D721Med (cell line): ENCODE results near the gene SLC1A2.

ENCODE experiments used
- DNase-seq: peaks from one replicate; pipeline ENCODE4 v3.0.0; 2011; ENCODE audit warnings: low spot score; ENCODE audit not compliant: insufficient read length
- FAIRE-seq: peaks from 2 replicates; lab custom pipeline; 2011; peaks lifted over from hg19 to GRCh38; lab: Jason Lieb, UNC
- TF ChIP-seq, protein P1 (sequence below): IDR thresholded peaks from 2 replicates; pipeline ENCODE4 v1.5.1; 2012; ENCODE audit warnings: mild to moderate bottlenecking, control low read depth; ENCODE audit not compliant: insufficient read depth; ENCODE audit errors: missing control alignments

Gene SLC1A2

DNA sequence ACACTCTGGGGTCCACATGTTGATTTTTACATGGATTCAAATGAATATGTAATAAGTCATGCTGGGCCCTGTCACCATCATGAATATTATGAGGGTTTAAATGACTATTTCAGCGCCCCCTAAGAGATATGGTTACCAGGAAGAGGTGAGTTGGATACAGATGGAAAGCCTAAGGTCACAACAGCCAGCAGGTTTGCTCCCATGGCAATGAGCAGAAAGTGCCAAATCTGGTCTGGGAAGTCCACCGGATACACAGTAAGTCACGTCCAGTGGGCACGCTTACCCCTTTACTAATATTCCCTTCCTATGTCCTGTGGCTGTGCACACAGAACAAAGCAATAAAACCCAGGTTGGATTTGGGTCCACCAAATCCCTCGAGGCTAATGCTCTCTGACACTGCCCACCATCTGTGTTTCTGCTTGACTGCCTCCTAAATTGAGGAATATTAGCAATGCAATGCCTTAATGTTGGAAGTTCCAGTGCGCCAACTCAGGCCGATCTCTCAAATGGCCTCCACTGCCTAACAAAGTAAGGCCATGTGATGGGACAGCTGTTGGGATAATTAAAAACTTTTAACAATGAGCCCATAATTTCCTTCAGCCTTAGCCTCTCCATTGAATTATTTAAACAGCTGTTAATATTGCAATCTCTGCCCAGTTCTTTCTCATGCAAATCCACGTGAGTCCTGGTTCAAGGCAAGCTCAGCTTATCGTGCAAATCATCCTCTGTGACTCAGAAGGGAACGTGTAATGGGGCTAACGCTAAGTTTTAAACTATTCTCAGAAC, 97.6 kb downstream of the SLC1A2 start:
- DNase-seq: no peak
- TF ChIP-seq, protein P1, sequence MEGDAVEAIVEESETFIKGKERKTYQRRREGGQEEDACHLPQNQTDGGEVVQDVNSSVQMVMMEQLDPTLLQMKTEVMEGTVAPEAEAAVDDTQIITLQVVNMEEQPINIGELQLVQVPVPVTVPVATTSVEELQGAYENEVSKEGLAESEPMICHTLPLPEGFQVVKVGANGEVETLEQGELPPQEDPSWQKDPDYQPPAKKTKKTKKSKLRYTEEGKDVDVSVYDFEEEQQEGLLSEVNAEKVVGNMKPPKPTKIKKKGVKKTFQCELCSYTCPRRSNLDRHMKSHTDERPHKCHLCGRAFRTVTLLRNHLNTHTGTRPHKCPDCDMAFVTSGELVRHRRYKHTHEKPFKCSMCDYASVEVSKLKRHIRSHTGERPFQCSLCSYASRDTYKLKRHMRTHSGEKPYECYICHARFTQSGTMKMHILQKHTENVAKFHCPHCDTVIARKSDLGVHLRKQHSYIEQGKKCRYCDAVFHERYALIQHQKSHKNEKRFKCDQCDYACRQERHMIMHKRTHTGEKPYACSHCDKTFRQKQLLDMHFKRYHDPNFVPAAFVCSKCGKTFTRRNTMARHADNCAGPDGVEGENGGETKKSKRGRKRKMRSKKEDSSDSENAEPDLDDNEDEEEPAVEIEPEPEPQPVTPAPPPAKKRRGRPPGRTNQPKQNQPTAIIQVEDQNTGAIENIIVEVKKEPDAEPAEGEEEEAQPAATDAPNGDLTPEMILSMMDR: no peak
- FAIRE-seq: no peak

DNA sequence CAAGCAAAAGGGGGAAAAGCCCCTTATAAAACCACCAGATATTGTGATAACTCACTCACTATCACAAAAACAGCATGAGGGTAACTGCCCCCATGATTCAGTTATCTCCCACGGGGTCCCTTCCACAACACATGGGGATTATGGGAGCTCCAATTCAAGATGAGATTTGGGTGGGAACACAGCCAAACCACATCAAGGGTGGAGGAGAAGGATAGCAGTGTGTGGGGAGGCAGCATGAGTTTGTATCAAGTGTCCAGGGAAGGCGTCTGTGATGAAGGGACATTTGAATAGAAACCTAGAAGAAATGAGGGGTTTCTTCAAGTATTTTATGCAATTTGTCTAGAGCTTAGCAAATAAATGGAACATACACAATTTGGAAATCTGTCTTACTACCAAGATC, 98.2 kb downstream of the SLC1A2 start:
- no peak for FAIRE-seq
- TF ChIP-seq, protein P1: no peak
- DNase-seq: no peak

DNA sequence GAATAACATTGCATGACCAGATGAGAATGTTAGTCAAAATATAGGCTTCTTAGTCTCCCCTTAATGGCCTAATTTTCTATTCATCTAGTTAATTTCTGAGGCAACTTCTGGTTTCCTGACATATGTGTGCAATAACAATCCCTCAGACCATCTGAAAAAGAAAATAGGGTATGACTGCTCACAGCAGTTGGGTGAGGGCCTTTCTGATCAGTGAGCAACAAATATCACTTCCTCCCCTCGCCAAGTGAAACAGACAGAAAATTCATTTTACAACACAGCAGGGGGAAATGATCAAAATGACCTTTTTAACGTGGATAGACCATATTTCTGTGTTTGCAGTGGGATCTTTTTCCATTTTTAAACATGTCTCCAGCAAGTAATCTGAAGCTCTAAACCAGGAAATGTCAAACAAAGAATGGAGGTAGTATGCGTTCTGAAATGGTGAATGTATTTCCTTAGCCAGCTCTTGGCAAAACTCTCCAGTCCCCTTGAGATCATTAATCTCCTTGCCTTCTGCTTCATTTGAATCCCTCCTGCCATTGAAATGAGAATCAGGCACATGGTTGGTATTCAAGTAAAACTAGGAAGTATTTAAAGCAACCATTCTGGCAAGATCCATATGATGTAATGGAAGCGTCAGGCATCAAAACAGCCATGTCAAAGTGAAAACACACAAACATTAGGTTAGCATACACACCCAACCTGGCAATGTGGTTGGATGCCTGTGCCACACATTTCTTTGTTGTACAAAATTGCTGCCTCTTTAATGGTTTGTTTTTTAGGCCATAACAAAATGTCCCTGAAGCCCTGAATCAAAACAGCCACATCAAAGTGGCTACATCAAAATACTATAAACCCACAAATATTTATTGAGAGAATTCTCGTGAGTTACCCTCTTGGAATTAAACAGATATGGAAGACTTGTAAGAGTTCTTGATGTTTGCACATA, 100.1 kb downstream of the SLC1A2 start:
- no peak for DNase-seq
- TF ChIP-seq, protein P1: no peak
- peak; percentile 16 for FAIRE-seq

DNA sequence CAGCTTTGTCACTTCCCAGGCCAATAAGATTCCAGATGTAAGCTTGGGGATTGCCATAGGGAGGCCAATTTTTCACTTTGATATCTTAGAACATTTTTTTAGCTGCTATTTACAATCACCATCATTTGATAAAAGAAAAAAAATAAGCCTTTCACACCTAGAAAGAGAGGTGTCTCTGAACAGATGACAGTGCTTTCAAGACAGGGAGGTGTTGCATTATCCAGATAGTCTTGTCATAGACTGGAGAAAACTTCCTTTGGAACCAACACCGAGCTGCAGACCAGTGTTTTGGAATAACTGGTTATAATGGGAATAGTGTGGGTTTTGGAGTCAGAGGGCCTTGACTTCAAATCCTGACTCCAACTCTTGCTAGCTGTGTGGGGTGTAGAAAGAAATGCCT, 101.0 kb downstream of the SLC1A2 start:
- no peak for DNase-seq
- FAIRE-seq: no peak
- TF ChIP-seq, protein P1: no peak

DNA sequence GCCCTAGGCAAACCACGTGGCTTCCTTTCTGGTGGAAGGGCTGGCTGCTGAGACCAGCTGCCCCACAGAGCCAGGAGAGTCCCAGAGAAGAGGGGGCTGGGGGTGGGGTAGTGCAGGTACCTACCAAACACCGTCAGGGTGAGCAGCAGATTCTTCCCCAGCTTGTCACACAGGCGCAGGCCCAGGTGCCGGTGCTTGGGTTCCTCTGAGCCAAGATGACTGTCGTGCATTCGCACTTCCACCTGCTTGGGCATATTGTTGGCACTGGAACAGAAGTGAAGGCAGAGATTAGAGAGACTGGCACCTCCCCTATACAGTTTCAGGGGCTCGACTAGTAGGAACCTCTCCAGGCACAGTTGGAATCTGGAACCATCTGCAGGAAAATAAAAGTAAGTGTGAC, 102.1 kb downstream of the SLC1A2 start:
- TF ChIP-seq, protein P1: no peak
- DNase-seq (no peak), FAIRE-seq (no peak)

DNA sequence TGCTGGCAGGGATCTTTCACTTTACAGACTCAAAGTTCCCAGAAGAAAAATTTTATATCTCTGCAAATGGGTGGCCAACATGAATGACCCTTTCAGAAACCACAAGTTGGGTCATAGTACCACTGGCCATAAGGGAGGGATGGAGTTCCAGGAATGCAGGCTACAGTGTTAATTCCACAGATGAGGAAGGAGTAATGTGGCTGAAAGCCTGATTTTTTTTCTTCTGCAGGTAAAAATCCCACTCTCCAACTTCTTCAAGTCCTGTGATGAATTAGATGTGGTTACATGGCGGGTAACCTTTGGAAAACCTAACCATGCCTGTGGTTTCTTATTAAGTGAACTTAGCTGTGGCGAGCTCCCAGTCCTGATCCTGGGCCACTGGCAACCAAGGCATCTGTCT, 103.2 kb downstream of the SLC1A2 start:
- FAIRE-seq: no peak
- TF ChIP-seq, protein P1: no peak
- no peak for DNase-seq
